Common myeloid progenitor, CD34-positive (primary cell): ENCODE measurements around the gene GTF2IRD1.
"Not testable (repeated sequence)": the region's sequence is repeated elsewhere in the genome, so short reads cannot be mapped to it uniquely, and the experiment has no call there.

ENCODE experiments used
- CTCF ChIA-PET: fragments of 350-600 bp; sonication (Branson Sonifier 250); formaldehyde crosslinking; loops from one replicate; lab custom pipeline; 2021; ENCODE audit warnings: antibody characterized with exemption; lab: Charles Lee
- POLR2A ChIA-PET: fragments of 350-600 bp; sonication (Branson Sonifier 250); formaldehyde crosslinking; loops from one replicate; lab custom pipeline; 2021; ENCODE audit warnings: antibody characterized with exemption; lab: Charles Lee
- DNase-seq, 3 donors: peaks; one replicate each; pipeline versions ENCODE4 v3.0.0 to v3.0.0-alpha.2; 2013
- H3K27ac ChIP-seq, 2 experiments: 1 replicate in 1 of 2; 2 replicates in 1 of 2; pipeline ENCODE4 v1.7.0; 2013; ENCODE audit warnings: inconsistent platforms in 2 of 2, low read length in 2 of 2, mild to moderate bottlenecking in 2 of 2, low read depth in 1 of 2, moderate library complexity in 1 of 2; ENCODE audit not compliant: severe bottlenecking in 2 of 2, insufficient read depth in 1 of 2, poor library complexity in 1 of 2
- H3K27me3 ChIP-seq, 5 experiments: replicated peaks in 2 of 5; 1 replicate in 3 of 5; 2 replicates in 2 of 5; pipeline versions ENCODE4 v1.6.1 to v1.7.0; 2013; ENCODE audit warnings: low read length in 4 of 5, mild to moderate bottlenecking in 2 of 5, moderate library complexity in 2 of 5, inconsistent platforms in 1 of 5; ENCODE audit not compliant: insufficient read depth in 5 of 5, control insufficient read depth in 4 of 5
- H3K36me3 ChIP-seq, 4 experiments: 1 replicate in 2 of 4; 2 replicates in 2 of 4; pipeline versions ENCODE4 v1.6.1 to v1.7.0; 2013; ENCODE audit warnings: low read length in 3 of 4, control low read depth in 1 of 4, mild to moderate bottlenecking in 1 of 4; ENCODE audit not compliant: control insufficient read depth in 4 of 4, insufficient read depth in 4 of 4
- H3K4me1 ChIP-seq, 4 experiments: 1 replicate in 3 of 4; 2 replicates in 1 of 4; pipeline versions ENCODE4 v1.6.1 to v1.7.1; 2013; ENCODE audit warnings: low read length in 3 of 4, mild to moderate bottlenecking in 3 of 4, control low read depth in 1 of 4, inconsistent platforms in 1 of 4, moderate library complexity in 1 of 4; ENCODE audit not compliant: control insufficient read depth in 4 of 4, insufficient read depth in 4 of 4; ENCODE audit errors: control extremely low read depth in 1 of 4
- H3K4me3 ChIP-seq, 7 experiments: 1 replicate in 4 of 7; 2 replicates in 3 of 7; pipeline versions ENCODE4 v1.5.1 to v1.7.0; 2013; ENCODE audit warnings: mild to moderate bottlenecking in 7 of 7, low read length in 6 of 7, moderate library complexity in 6 of 7, inconsistent platforms in 2 of 7, low read depth in 2 of 7, control low read depth in 1 of 7; ENCODE audit not compliant: insufficient read depth in 4 of 7, control insufficient read depth in 1 of 7; ENCODE audit errors: extremely low read depth in 1 of 7
- H3K9me3 ChIP-seq, 5 experiments: 1 replicate in 4 of 5; 2 replicates in 1 of 5; pipeline versions ENCODE4 v1.6.1 to v1.7.1; 2013; ENCODE audit warnings: low read length in 4 of 5, mild to moderate bottlenecking in 2 of 5, inconsistent platforms in 1 of 5, low read depth in 1 of 5, moderate library complexity in 1 of 5; ENCODE audit not compliant: control insufficient read depth in 4 of 5, insufficient read depth in 2 of 5; ENCODE audit errors: control extremely low read depth in 1 of 5
- WGBS: methylation state at CpG from one replicate; pipeline ENCODE4 v1.1.5; 2013; ENCODE audit not compliant: insufficient coverage; 5-methylcytosine and 5-hydroxymethylcytosine counted together

Gene GTF2IRD1

GRCh38 chr7:74496272-74496671 lies 42.6 kb downstream of the GTF2IRD1 start:
- ChIA-PET POLR2A (no interaction called here), CTCF (no interaction called here)
- 95% methylated on average over 4 of the region's 6 CpGs for WGBS
- Histone ChIP-seq H3K27me3 (no peaks in the 10 kb centered on the region), H3K4me3 (no peak overlapping the region), H3K4me1 (no peaks in the 10 kb centered on the region), H3K36me3 (no peaks in the 10 kb centered on the region), H3K27ac (no peak overlapping the region), H3K9me3 (peaks cover 0 to 1% (median 0%) of the 10 kb centered on the region in 5 experiments)
- DNase-seq: no peak

GRCh38 chr7:74496773-74497172 lies 43.1 kb downstream of the GTF2IRD1 start:
- H3K36me3 ChIP-seq, POLR2A ChIA-PET, H3K27ac ChIP-seq, H3K4me3 ChIP-seq, H3K9me3 ChIP-seq, CTCF ChIA-PET, H3K4me1 ChIP-seq, H3K27me3 ChIP-seq, DNase-seq: not testable (repeated sequence)
- WGBS: no CpG with 5 or more reads among the region's 3 CpGs

GRCh38 chr7:74498354-74498753 lies 44.6 kb downstream of the GTF2IRD1 start:
- DNase-seq: no peak
- Histone ChIP-seq H3K9me3 (no peaks in the 10 kb centered on the region), H3K4me1 (no peaks in the 10 kb centered on the region), H3K27ac (no peak overlapping the region), H3K36me3 (no peaks in the 10 kb centered on the region), H3K4me3 (no peak overlapping the region), H3K27me3 (no peaks in the 10 kb centered on the region)
- CTCF ChIA-PET: interaction anchor here (1.0 kb wide), 1 partner anchor 68 kb away, joined by 3 read pairs; no protein-coding TSS in a partner anchor
- no CpG with 5 or more reads among the region's 4 CpGs for WGBS
- POLR2A ChIA-PET: interaction anchor here (0.6 kb wide), 1 partner anchor 153 kb away, joined by 5 read pairs; no protein-coding TSS in a partner anchor

GRCh38 chr7:74498996-74499834 lies 45.5 kb downstream of the GTF2IRD1 start:
- 91% methylated on average over 4 of the region's 8 CpGs for WGBS
- ChIA-PET CTCF (interaction anchor here (1.0 kb wide), 1 partner anchor 67 kb away, joined by 3 read pairs; no protein-coding TSS in a partner anchor), POLR2A (no interaction called here)

GRCh38 chr7:74499835-74500388 lies 46.2 kb downstream of the GTF2IRD1 start:
- H3K4me3 ChIP-seq: no peak overlapping the region
- 98% methylated on average over 6 of the region's 9 CpGs for WGBS
- CTCF ChIA-PET: no interaction called here
- no peaks in the 10 kb centered on the region for H3K27me3 ChIP-seq
- H3K27ac ChIP-seq: no peak overlapping the region
- H3K36me3 ChIP-seq: no peaks in the 10 kb centered on the region
- DNase-seq: no peak
- no peaks in the 10 kb centered on the region for H3K9me3 ChIP-seq
- H3K4me1 ChIP-seq: no peaks in the 10 kb centered on the region
- POLR2A ChIA-PET: no interaction called here

More at GRCh38 chr7:74498996-74499834, 45.5 kb downstream of the GTF2IRD1 start:
- no peak for DNase-seq
- H3K27ac ChIP-seq: no peak overlapping the region
- H3K9me3 ChIP-seq: no peaks in the 10 kb centered on the region
- no peak overlapping the region for H3K4me3 ChIP-seq
- H3K27me3 ChIP-seq: no peaks in the 10 kb centered on the region
- no peaks in the 10 kb centered on the region for H3K36me3 ChIP-seq
- H3K4me1 ChIP-seq: no peaks in the 10 kb centered on the region

GRCh38 chr7:74501298-74501697 lies 47.6 kb downstream of the GTF2IRD1 start:
- CTCF ChIA-PET: interaction anchor here (0.8 kb wide), 1 partner anchor 18 kb away, joined by 3 read pairs; no protein-coding TSS in a partner anchor
- DNase-seq: no peak
- 88% methylated on average over 9 of the region's 10 CpGs for WGBS
- POLR2A ChIA-PET: no interaction called here
- H3K9me3 ChIP-seq: no peaks in the 10 kb centered on the region
- H3K4me3 ChIP-seq: no peak overlapping the region
- no peak overlapping the region for H3K27ac ChIP-seq
- no peaks in the 10 kb centered on the region for H3K4me1 ChIP-seq
- H3K27me3 ChIP-seq: no peaks in the 10 kb centered on the region
- H3K36me3 ChIP-seq: no peaks in the 10 kb centered on the region
